Breast epithelium (tissue), 4 donors: ENCODE data around the gene MAPRE3. TPM values are rescaled to one million over a fixed set of nuclear protein-coding genes. Genes with fewer than 3 reads are reported as not detected.

Experiments used
- DNase-seq, 2 donors: peaks; one replicate each; pipeline ENCODE4 v3.0.0-alpha.2; 2019; ENCODE audit warnings: low spot score in 2 of 2
- H3K27ac ChIP-seq, 2 donors: fragments of 200-600 bp; sonication (generic) in 1 of 2; one replicate each; pipeline ENCODE4 v1.5.1; 2016 to 2019; ENCODE audit warnings: mild to moderate bottlenecking in 1 of 2
- H3K27me3 ChIP-seq, 2 donors: fragments of 200-600 bp; sonication (generic) in 1 of 2; one replicate each; pipeline versions ENCODE4 v1.5.1 to v1.6.0; 2017 to 2019; ENCODE audit warnings: control low read depth in 1 of 2, mild to moderate bottlenecking in 1 of 2
- H3K36me3 ChIP-seq: fragments of 200-600 bp; one replicate; pipeline ENCODE4 v1.5.1; 2019
- H3K4me1 ChIP-seq, 2 donors: fragments of 200-600 bp; sonication (generic); one replicate each; pipeline ENCODE4 v1.5.1; 2016 to 2019; ENCODE audit warnings: control low read depth in 1 of 2
- H3K4me3 ChIP-seq, 3 donors: fragments of 200-600 bp; sonication (generic); 1 replicate in 2 of 3; 2 replicates in 1 of 3; pipeline ENCODE4 v1.5.1; 2016 to 2019; ENCODE audit warnings: mild to moderate bottlenecking in 3 of 3, moderate library complexity in 2 of 3
- H3K9me3 ChIP-seq, 2 donors: fragments of 200-600 bp; sonication (generic) in 1 of 2; one replicate each; pipeline ENCODE4 v1.5.1; 2016 to 2019; ENCODE audit warnings: control low read depth in 1 of 2
- CTCF ChIP-seq, 3 donors: fragments of 450-650 bp; IDR thresholded peaks; one replicate each; pipeline ENCODE4 v1.5.1; 2016 to 2017; ENCODE audit warnings: antibody characterized with exemption in 3 of 3, mild to moderate bottlenecking in 3 of 3, moderate library complexity in 3 of 3
- POLR2A ChIP-seq: fragments of 450-650 bp; IDR thresholded peaks from one replicate; pipeline ENCODE4 v1.6.1; 2016; ENCODE audit warnings: antibody characterized with exemption, mild to moderate bottlenecking, moderate library complexity
- POLR2AphosphoS5 ChIP-seq, 3 donors: sonication (generic); formaldehyde crosslinking; IDR thresholded peaks; one replicate each; pipeline ENCODE4 v1.6.1; 2017; ENCODE audit warnings: antibody characterized with exemption in 3 of 3
- intact Hi-C: fragments of 100-400 bp; cut with DNase I; formaldehyde crosslinking; loops from one replicate; pipeline ENCODE4 v1.15.1; 2023; ENCODE audit warnings: low total_unique reads
- total RNA-seq, 3 donors: library from RNA; depleted of rRNA; stranded (reverse); fragments of >200 nt; gene quantifications; one replicate each; pipeline ENCODE4 v1.1.0, GENCODE V29; 2016

Gene MAPRE3
- total RNA-seq, 3 donors from 2014 or later = 10.6 to 21.3 (median 19.9) TPM

GRCh38 chr2:27018142-27018541 is 47.7 kb downstream of the MAPRE3 start:
- Histone ChIP-seq H3K9me3 (no peaks in the 10 kb centered on the region), H3K4me3 (no peak overlapping the region), H3K36me3 (no peaks in the 10 kb centered on the region), H3K4me1 (peaks cover 0 to 14% of the 10 kb centered on the region in 2 donors), H3K27ac (no peak overlapping the region), H3K27me3 (no peaks in the 10 kb centered on the region)
- intact Hi-C loops = loop anchor here (10.0 kb wide), 1 partner anchor 53 kb away; no protein-coding TSS in a partner anchor
- TF ChIP-seq CTCF (IDR thresholded peaks at IDR 0.05) (no peak), POLR2AphosphoS5 (IDR thresholded peaks at IDR 0.05) (no peak), POLR2A (no peak)
- no peak for DNase-seq

GRCh38 chr2:27019459-27019858 is 49.0 kb downstream of the MAPRE3 start:
- TF ChIP-seq POLR2A (no peak), CTCF (IDR thresholded peaks at IDR 0.05) (no peak), POLR2AphosphoS5 (IDR thresholded peaks at IDR 0.05) (no peak)
- H3K27me3 ChIP-seq = no peaks in the 10 kb centered on the region
- intact Hi-C loops = loop anchor here (10.0 kb wide), 1 partner anchor 55 kb away; no protein-coding TSS in a partner anchor
- no peaks in the 10 kb centered on the region for H3K36me3 ChIP-seq
- DNase-seq = no peak
- H3K4me3 ChIP-seq = no peak overlapping the region
- H3K27ac ChIP-seq = peak overlapping the region; percentile 80 to 82
- H3K4me1 ChIP-seq = peaks cover 0 to 14% of the 10 kb centered on the region in 2 donors
- H3K9me3 ChIP-seq = no peaks in the 10 kb centered on the region

- H3K4me3 ChIP-seq = no peak overlapping the region
- no peak for DNase-seq
- H3K4me1 ChIP-seq = peaks cover 0 to 14% of the 10 kb centered on the region in 2 donors
- H3K27ac ChIP-seq = peak overlapping the region; percentile 80 to 82
- H3K36me3 ChIP-seq = no peaks in the 10 kb centered on the region
- TF ChIP-seq POLR2AphosphoS5 (IDR thresholded peaks at IDR 0.05) (peak in 1 of 3 donors; percentile 43), POLR2A (no peak), CTCF (IDR thresholded peaks at IDR 0.05) (no peak)
- no peaks in the 10 kb centered on the region for H3K9me3 ChIP-seq
- intact Hi-C loops = loop anchor here (10.0 kb wide), 1 partner anchor 55 kb away; no protein-coding TSS in a partner anchor
- H3K27me3 ChIP-seq = no peaks in the 10 kb centered on the region
Measured at GRCh38 chr2:27019931-27020855, 49.8 kb downstream of the MAPRE3 start.

- intact Hi-C loops = no loop called here
- H3K9me3 ChIP-seq = no peaks in the 10 kb centered on the region
- DNase-seq = peak in 1 of 2 donors; percentile 80
- peaks cover 0 to 14% of the 10 kb centered on the region in 2 donors for H3K4me1 ChIP-seq
- H3K27ac ChIP-seq = peak overlapping the region; percentile 80 to 82
- TF ChIP-seq POLR2A = no peak
- TF ChIP-seq POLR2AphosphoS5 (IDR thresholded peaks at IDR 0.05) = no peak
- peak in 1 of 3 donors; percentile 22 for TF ChIP-seq CTCF (IDR thresholded peaks at IDR 0.05)
- H3K4me3 ChIP-seq = peak overlapping the region in 1 of 3 donors; percentile 8
- no peaks in the 10 kb centered on the region for H3K27me3 ChIP-seq
- no peaks in the 10 kb centered on the region for H3K36me3 ChIP-seq
Measured at GRCh38 chr2:27021253-27022049, 51.0 kb downstream of the MAPRE3 start.
